Suppressor macrophage (primary cell): ENCODE measurements around the gene HERC6.
A peak's percentile ranks its signal among the peaks of the same experiment; 100 is the strongest.
"Not testable (repeated sequence)": the region's sequence is repeated elsewhere in the genome, so short reads cannot be mapped to it uniquely, and the experiment has no call there.

ENCODE experiments used
- DNase-seq, 4 experiments: peaks; one replicate each; pipeline ENCODE4 v3.0.0-alpha.2; 2020 to 2022
- total RNA-seq, 17 experiments: gene quantifications; one replicate each; lab custom pipeline; 2026; ENCODE audit warnings: mixed read lengths in 6 of 17, inconsistent platforms in 3 of 17; lab: John Stamatoyannopoulos, UW

HERC6 gene
- total RNA-seq: 10.8 to 254 (median 18.4) reads per million in 17 experiments

DNA sequence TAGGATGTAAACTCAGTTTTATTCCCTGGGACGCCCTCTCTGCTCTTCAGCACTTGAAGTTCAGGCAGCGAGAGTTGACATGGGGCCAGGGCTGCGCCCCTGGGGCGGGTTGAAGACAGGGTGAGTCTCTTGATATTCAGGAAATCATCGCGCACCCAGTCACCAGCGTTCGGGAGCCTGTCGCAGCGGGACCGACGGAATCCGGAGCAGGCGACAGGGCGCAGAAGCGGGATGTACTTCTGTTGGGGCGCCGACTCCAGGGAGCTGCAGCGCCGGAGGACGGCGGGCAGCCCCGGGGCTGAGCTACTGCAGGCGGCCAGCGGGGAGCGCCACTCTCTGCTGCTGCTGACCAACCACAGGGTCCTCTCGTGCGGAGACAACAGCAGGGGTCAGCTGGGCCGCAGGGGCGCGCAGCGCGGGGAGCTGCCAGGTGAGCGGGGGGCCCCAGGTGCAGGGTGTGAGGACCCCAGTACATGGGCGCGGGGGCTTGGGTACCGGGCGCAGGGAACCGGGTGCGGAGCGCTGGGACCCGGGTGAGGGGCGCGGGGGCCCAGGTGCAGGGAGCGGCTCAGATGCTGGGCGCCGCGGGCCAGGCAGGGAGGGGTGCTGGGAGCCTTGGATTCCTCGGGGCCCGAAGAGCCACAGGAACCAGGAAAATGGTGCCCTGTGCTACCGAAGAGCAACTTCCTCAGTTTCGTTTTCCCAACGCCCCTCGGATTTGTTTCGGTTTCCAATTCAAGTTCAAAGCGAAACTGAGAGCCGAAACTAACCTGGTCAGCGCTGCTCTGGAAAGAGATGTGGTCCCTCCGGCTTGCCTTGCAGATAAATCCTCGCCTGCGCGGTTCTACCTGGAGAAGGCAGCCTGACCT lies at the start of gene HERC6:
Gene HERC6 (plus strand): TSS at position 162 of the 869 bp plus-strand sequence. CDS start 70 bp downstream, at position 232.
- peak; percentile 89 to 96 (median 94) for DNase-seq

- peak in 2 of 4 experiments; percentile 6 to 14 for DNase-seq
Observed at GRCh38 chr4:88333741-88334405, 44.8 kb upstream of the HERC6 start.

DNA sequence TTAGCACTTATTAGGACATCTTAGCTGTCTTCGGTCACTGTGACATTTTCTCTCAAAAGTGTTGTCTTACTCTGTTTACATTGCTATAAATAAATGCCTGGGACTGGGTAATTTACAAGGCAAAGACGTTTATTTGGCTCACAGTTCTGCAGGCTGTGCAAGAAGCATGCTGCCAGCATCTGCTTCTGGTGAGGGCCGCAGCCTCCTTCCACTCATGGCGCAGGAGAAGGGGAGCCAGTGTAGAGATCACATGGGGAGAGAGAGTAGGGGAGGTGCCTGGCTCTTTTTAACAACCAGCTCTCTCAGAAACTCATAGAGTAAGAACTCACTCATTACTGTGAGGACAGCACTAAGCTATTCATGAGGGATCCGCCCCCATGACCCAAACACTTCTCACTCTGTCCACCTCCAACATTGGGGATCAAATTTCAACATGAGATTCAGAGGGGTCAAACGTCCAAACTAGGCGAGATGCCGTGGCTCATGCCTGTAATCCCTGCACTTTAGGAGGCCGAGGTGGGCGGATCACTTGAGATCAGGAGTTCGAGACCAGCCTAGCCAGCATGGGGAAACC lies 43.5 kb upstream of the HERC6 start:
- DNase-seq: no peak

DNA sequence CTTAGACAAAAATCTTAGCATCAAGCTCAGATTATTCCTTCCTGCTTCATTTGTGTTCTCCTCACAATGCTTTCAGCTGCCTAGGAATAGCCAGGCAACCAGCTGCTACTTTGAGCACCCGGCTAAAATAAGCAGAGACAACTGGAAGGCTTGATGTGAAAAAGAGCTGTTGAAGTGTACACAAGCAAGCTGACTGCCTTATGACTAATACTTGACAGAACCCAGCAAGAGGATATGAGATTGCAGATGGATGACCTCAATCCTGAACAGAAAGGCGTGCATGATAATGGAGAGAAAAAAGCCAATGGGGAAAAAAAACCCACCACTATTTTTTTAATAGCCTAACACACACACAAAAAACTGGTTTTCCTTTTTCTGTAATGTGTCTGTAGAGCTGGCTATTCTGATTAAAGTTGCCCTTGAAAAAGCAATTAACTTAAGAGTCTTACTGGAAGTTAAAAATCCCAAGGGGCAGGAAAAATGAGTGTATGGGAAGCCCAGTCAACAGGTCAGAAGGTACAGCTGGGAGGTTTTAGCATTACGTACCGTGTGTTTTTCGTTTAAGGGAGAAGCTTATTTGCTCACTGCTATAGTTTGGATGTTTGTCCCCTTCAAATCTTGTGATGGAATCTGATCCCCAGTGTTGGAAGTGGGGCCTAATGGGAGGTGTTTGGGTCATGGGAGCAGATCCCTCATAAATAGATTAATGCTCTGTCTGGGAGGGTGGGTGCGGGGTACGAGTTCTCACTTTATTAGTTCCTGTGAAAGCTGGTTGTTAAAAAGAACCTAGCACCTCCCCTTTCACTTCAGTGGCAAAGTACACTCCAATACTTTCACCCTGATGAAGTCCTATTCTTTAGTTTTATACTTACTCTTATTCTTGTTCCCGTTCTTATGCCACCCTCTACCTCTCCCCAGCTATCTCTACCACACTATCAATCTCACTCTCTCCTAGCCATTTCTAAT lies 37.1 kb upstream of the HERC6 start:
- peak in 3 of 4 experiments; percentile 6 to 40 (median 30) for DNase-seq

- DNase-seq: not testable (repeated sequence)
Observed at GRCh38 chr4:88346902-88347301, 31.8 kb upstream of the HERC6 start.

- not testable (repeated sequence) for DNase-seq
Observed at GRCh38 chr4:88348761-88349160, 29.9 kb upstream of the HERC6 start.

DNA sequence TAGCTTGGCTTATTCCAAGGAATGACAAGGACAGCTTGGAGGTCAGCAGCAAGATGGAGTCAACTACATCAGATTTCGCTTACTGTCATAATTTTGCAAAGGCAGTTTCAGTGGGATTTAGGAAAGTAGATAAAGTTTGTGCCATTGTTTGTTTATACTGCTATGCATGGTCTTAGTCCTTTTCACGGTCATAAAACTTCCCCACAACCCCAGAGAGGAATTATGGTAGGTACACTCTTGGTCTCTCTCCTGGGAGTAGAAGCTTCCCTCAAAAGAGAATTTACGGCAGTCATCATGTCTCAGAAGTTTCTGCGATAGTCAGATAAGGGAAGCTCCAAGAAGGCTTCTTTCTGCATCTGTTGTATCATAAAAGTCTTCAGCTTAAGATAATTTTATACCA lies 27.9 kb upstream of the HERC6 start:
- no peak for DNase-seq

DNA sequence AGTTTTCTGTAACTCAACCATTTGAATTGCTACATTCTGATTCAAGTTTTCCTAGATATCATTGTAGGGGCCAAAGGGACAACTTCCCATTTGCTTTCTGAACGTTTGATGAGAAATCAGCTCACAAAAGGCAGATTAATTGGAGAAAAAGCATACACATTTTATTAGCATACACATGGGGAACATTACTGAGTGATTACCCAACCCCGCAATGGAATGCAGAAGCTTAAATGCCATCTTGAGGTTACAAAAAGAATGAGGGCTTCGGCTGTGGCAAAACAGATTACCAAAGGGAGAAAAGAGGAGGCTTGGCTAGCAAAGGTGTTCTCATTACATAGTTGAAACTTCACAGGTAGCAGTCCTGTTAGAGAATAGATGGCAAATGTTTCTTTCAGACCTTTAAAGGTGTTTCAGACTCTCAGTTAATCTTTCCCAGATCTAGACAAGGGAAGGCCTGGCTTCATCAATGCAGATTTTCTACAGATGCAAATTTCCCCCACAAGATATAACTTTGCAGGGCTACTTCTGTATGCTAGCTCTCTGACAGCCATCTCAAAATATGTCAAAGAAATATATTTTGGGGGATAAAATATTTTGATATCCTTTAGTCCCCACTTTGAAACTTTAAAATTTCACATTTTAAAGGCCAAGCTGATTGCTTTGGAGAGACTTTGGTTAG lies 26.5 kb upstream of the HERC6 start:
- peak in 1 of 4 experiments; percentile 20 for DNase-seq

GRCh38 chr4:88353324-88353723 lies 25.3 kb upstream of the HERC6 start:
- no peak for DNase-seq

DNA sequence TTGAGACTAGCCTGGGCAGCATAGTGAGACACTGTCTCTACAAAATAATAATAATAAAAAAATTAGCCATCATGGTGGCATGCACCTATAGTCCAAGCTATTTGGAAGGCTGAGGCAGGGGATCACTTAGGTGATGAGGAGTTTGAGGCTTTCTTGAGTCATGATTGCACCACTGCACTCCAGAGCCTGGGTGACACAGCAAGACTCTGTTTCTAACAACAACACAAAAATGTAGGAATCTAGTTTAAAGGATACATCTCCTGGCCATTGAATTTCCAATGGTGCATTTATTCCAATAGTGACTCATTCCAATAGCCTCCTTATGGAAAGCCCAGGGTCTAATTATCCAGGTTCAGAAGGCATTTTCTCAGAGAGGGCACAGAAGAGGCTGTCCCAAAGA lies 21.9 kb upstream of the HERC6 start:
- no peak for DNase-seq

DNA sequence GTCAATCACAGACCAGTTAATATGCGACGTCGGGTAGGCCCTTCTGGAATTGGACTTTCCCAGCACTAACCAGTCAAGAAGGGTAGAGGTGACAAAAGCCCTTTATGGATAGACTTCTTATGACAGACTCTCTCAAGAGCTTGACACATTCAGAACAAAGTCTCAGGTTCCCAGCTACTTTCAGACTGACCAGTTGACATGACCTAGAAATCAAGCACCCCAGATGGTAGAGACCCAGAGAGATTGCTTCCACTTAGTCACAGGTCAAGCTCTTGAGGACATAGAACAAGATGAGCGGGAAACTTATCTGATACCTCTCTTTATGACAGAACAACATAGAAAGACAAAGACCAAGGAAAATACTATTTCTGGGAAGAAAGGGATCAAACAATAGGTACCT lies 21.4 kb upstream of the HERC6 start:
- DNase-seq: no peak

- no peak for DNase-seq
Observed at GRCh38 chr4:88359558-88359957, 19.1 kb upstream of the HERC6 start.

DNA sequence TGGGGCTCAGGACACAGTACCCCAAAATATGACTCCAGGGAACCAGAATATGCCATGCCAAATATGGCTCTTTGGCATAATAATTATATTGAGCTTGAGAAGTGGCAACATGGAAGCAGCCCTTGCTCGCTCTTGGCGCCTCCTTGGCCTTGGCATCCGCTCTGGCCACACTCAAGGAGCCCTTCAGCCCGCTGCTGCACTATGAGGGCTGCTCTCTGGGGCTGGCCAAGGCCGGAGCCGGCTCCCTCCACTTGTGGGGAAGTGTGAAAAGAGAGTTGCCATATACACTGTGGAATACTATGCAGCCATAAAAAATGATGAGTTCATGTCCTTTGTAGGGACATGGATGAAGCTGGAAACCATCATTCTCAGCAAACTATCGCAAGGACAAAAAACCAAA lies 18.4 kb upstream of the HERC6 start:
- DNase-seq: no peak

DNA sequence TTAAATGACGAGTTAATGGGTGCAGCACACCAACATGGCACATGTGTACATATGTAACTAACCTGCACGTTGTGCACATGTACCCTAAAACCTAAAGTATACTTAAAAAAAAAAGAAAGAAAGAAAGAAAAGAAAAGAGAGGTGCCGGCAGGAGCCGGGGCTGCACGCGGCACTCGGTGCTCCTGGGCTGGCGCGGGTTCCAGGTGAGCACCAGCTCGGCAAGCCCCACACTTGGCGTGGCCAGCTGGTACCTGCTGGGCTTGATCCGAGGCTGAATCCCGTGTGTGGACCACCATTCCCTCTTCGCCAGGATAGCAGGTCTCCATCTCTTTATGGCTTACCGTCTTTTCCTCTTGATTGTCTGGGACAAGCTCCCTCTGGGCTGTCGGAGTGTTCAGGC lies 17.9 kb upstream of the HERC6 start:
- no peak for DNase-seq

- not testable (repeated sequence) for DNase-seq
Observed at GRCh38 chr4:88361217-88361773, 17.4 kb upstream of the HERC6 start.

- peak in 2 of 4 experiments; percentile 3 to 15 for DNase-seq
Observed at GRCh38 chr4:88366460-88366859, 12.2 kb upstream of the HERC6 start.

DNA sequence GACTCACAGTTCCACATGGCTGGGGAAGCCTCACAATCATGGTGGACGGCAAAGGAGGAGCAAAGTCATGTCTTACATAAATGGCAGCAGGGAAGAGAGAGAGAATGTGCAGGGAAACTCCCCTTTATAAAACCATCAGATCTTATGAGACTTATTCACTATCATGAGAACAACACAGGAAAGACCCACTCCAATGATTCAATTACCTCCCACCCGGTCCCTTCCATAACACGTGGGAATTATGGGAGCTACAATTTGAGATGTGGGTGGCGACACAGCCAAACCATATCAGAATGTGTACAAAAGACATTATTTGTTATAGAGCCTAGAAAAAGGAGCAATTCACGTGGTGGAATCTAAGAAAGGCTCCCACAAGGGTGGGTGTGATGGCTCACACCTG lies 10.8 kb upstream of the HERC6 start:
- no peak for DNase-seq

DNA sequence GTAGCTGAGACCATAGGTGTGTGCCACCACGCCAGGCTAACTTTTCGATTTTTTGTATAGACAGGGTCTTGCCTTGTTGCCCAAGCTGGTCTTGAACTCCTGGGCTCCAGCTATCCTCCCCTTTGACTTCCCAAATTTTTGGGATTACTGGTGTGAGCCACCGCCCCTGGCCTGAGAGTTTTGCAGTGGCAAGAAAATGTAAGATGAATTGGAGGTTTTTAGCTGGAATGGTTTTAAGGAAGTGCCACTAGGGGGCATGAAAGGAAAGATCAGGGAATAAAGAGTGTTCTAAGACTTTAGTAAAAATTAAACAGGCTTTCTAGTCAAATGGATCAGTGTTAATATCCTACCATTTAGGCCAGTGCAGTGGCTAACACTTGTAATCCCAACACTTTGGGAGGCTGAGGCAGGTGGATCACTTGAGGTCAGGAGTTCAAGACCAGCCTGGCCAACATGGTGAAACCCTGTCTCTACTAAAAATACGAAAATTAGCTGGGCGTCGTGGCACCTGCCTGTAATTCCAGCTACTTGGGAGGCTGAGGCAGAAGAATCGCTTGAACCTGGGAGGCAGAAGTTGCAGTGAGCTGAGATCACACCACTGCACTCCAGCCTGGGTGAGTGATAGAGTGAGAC lies 9.4 kb upstream of the HERC6 start:
- peak; percentile 35 to 75 (median 52) for DNase-seq

DNA sequence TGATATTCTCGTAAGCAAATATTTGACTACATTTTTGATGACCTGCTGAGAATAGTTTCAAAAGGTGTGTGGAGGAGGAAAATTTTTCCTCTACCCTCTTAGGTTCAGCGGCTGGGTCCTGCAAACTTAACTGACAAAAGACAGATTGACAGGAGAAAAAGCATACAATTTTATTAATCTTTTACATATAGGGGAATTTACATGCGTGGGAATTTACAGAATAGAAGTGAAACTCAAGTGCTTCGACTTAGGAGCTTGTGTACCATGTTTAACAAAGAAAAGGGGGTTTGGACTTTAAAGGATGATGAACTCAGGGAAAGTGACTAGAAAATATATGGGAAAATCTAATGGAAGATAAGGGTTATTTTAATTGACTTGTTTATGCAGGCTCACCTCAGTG lies 2.5 kb downstream of the HERC6 start:
- DNase-seq: no peak

- no peak for DNase-seq
Observed at GRCh38 chr4:88382621-88383020, 4.0 kb downstream of the HERC6 start.

- no peak for DNase-seq
Observed at GRCh38 chr4:88390128-88390527, 11.5 kb downstream of the HERC6 start.
